Panc1 (cell line): ENCODE results near the gene HINFP. TPM values are rescaled to one million over a fixed set of nuclear protein-coding genes. Genes with fewer than 3 reads are reported as not detected.

Source experiments
- ATAC-seq: fragments of 200-7000 bp; cut with Tn5 transposase; 2 replicates; pipeline ENCODE4 v1.9.1; 2020; ENCODE audit warnings: mild to moderate bottlenecking, moderate library complexity
- Bru-seq: library from RNA; stranded (reverse); fragments of 400-500 nt; gene quantifications from one replicate; lab custom pipeline; 2021; lab: Mats Ljungman, UMichigan
- BruChase-seq, 2 experiments: library from RNA; stranded (reverse); fragments of 400-500 nt; gene quantifications; one replicate each; lab custom pipeline; 2021; lab: Mats Ljungman, UMichigan
- BruUV-seq: library from RNA; stranded (reverse); fragments of 400-500 nt; replicated peaks from 2 replicates; lab custom pipeline; 2021; lab: Mats Ljungman, UMichigan
- CTCF ChIA-PET: fragments of 300-600 bp; sonication (Branson Sonifier 250); formaldehyde crosslinking; loops from one replicate; lab custom pipeline; 2022; ENCODE audit warnings: antibody characterized with exemption; lab: Charles Lee
- POLR2A ChIA-PET: fragments of 300-600 bp; sonication (Branson Sonifier 250); formaldehyde crosslinking; loops from one replicate; lab custom pipeline; 2022; ENCODE audit warnings: antibody characterized with exemption; lab: Charles Lee
- DNase-seq: peaks from one replicate; pipeline ENCODE4 v3.0.0-alpha.2; 2010; ENCODE audit warnings: low read depth, low spot score
- H3K27ac ChIP-seq: 2 replicates; pipeline ENCODE4 v1.5.1; 2011; ENCODE audit warnings: mild to moderate bottlenecking, low read length, inconsistent platforms
- H3K27me3 ChIP-seq: fragments of 200-500 bp; sonication (Bioruptor generic); 2 replicates; pipeline ENCODE4 v1.6.0; 2014; ENCODE audit warnings: low read length, inconsistent platforms; ENCODE audit not compliant: control insufficient read depth, insufficient read depth
- H3K36me3 ChIP-seq: fragments of 200-500 bp; sonication (Bioruptor generic); 2 replicates; pipeline ENCODE4 v1.5.1; 2014; ENCODE audit warnings: inconsistent platforms, mild to moderate bottlenecking, low read length, moderate library complexity; ENCODE audit not compliant: control insufficient read depth, insufficient read depth
- H3K4me1 ChIP-seq: 2 replicates; pipeline ENCODE4 v1.5.1; 2011; ENCODE audit warnings: inconsistent platforms, mild to moderate bottlenecking, low read length, moderate library complexity; ENCODE audit not compliant: control insufficient read depth, insufficient read depth
- H3K4me3 ChIP-seq, 2 experiments: 2 replicates each; pipeline ENCODE4 v1.5.1; 2011 to 2012; ENCODE audit warnings: low read depth in 2 of 2, low read length in 2 of 2, mild to moderate bottlenecking in 2 of 2, inconsistent platforms in 1 of 2, moderate library complexity in 1 of 2
- H3K9me3 ChIP-seq: fragments of 200-500 bp; sonication (Bioruptor generic); 2 replicates; pipeline ENCODE4 v1.5.1; 2014; ENCODE audit warnings: low read depth, mild to moderate bottlenecking, inconsistent platforms, low read length, moderate library complexity; ENCODE audit not compliant: control insufficient read depth, insufficient read depth
- CTCF ChIP-seq: fragments of 450-650 bp; IDR thresholded peaks from 2 replicates; pipeline ENCODE4 v1.5.1; 2017; ENCODE audit warnings: mild to moderate bottlenecking
- POLR2AphosphoS5 ChIP-seq: IDR thresholded peaks from 2 replicates; pipeline ENCODE4 v1.6.1; 2012; ENCODE audit warnings: mild to moderate bottlenecking, low read depth, low read length, moderate library complexity
- REST ChIP-seq, 2 experiments: IDR thresholded peaks; 2 replicates each; pipeline ENCODE4 v1.6.1; 2011 to 2012; ENCODE audit warnings: low read depth in 2 of 2, control low read depth in 1 of 2, low read length in 1 of 2, mild to moderate bottlenecking in 1 of 2, moderate library complexity in 1 of 2; ENCODE audit not compliant: insufficient read depth in 1 of 2
- SIN3A ChIP-seq: IDR thresholded peaks from 2 replicates; pipeline ENCODE4 v1.6.1; 2012; ENCODE audit warnings: low read depth, mild to moderate bottlenecking, low read length, moderate library complexity, borderline replicate concordance; ENCODE audit not compliant: insufficient read depth
- TCF7L2 ChIP-seq: IDR thresholded peaks from 2 replicates; pipeline ENCODE4 v1.6.1; 2011; ENCODE audit warnings: mild to moderate bottlenecking, low read depth, low read length, inconsistent platforms
- in situ Hi-C: cut with HindIII; loops from 2 replicates; pipeline ENCODE4 v1.10.0; 2016; ENCODE audit warnings: low sequenced_read_pairs, low pct_unique_long_range_greater_than_20kb
- intact Hi-C: fragments of 100-400 bp; cut with micrococcal nuclease; formaldehyde crosslinking; loops from one replicate; pipeline ENCODE4 v1.10.0; 2022; ENCODE audit not compliant: unreplicated experiment
- long read RNA-seq: library from polyadenylated mRNA; unstranded; transcript quantifications from one replicate; pipeline ENCODE4 v2.0.0, GENCODE V29; 2021; ENCODE audit not compliant: unreplicated experiment
- polyA plus RNA-seq: library from polyadenylated mRNA; unstranded; fragments of >200 nt; gene quantifications from one replicate; pipeline ENCODE4 v1.2.1, GENCODE V29; 2012; ENCODE audit warnings: missing spikeins; ENCODE audit not compliant: insufficient read length
- total RNA-seq: library from RNA; stranded (reverse); gene quantifications from one replicate; pipeline ENCODE4 v1.2.1, GENCODE V29; 2021; ENCODE audit not compliant: unreplicated experiment

The HINFP gene
- 52.7 TPM for total RNA-seq
- polyA plus RNA-seq, result 34.0 TPM
- Bru-seq, nascent RNA, result percentile 79 among the genes with signal in this experiment
- percentile 80 among the genes with signal in this experiment for BruChase-seq, experiment 1, labeled RNA remaining after a 2-hour chase
- BruChase-seq, experiment 2, labeled RNA remaining after a 6-hour chase, result percentile 76 among the genes with signal in this experiment
- long read RNA-seq, transcript HINFP-201 (10 exons, 3,163 nt), result major isoform, 18 of 46 reads
- long read RNA-seq, partial matches to known transcripts, result 9 of 46 reads
- long read RNA-seq, other reads (novel, unspliced or antisense), result 18 of 46 reads

GRCh38 chr11:119121008-119121810 lies at the start of gene HINFP:
HINFP (plus strand) TSS chr11:119121580; CDS start chr11:119126945, 5,365 bp downstream.
- H3K4me3 ChIP-seq, result peak within 1 kb of the TSS; percentile 79 to 87
- peak; percentile 98 for TF ChIP-seq POLR2AphosphoS5
- no peak for TF ChIP-seq TCF7L2
- TF ChIP-seq SIN3A, result peak; percentile 97; the same call in 1 of the 2 replicates
- TF ChIP-seq CTCF, result no peak
- BruUV-seq, result no TSS peak
- ATAC-seq (peak; percentile 99), DNase-seq (peak; percentile 94)
- intact Hi-C loops (no loop called here), in situ Hi-C loops (no loop called here)
- no peaks in the 10 kb centered on the region for H3K27me3 ChIP-seq
- H3K36me3 ChIP-seq, result peaks cover 5% of the 10 kb centered on the region
- peaks cover 12% of the 10 kb centered on the region for H3K4me1 ChIP-seq
- peak within 1 kb of the TSS; percentile 96 for H3K27ac ChIP-seq
- H3K9me3 ChIP-seq, result no peaks in the 10 kb centered on the region
- ChIA-PET POLR2A (interaction anchor here (0.6 to 0.8 kb wide), 3 partner anchors 15 to 217 kb away, joined by 3 to 4 read pairs (median 3); no protein-coding TSS in a partner anchor), CTCF (interaction anchor here (0.5 to 1.0 kb wide), 6 partner anchors 10 to 75 kb away, joined by 3 to 4 read pairs (median 3); no protein-coding TSS in a partner anchor)

GRCh38 chr11:119077839-119078238 lies 43.5 kb upstream of the HINFP start:
- Histone ChIP-seq H3K4me3 (no peak overlapping the region), H3K27me3 (no peaks in the 10 kb centered on the region), H3K36me3 (peaks cover 2% of the 10 kb centered on the region; the same call in 1 of the 2 replicates), H3K9me3 (no peaks in the 10 kb centered on the region), H3K4me1 (no peaks in the 10 kb centered on the region), H3K27ac (no peak overlapping the region)
- intact Hi-C loops (no loop called here), in situ Hi-C loops (no loop called here)
- ChIA-PET CTCF (interaction anchor here (0.5 kb wide), 1 partner anchor 9 kb away, joined by 10 read pairs; no protein-coding TSS in a partner anchor), POLR2A (no interaction called here)
- no peak for ATAC-seq
- no TSS peak for BruUV-seq
- DNase-seq, result no peak
- TF ChIP-seq REST (IDR thresholded peaks at IDR 0.05; ENCODE audit: insufficient read depth in 1 of 2, low read depth in 2 of 2, low read length in 1 of 2) (no peak), TCF7L2 (no peak)
